Measurements from ENCODE around the gene CUEDC1.

CUEDC1 gene

DNA sequence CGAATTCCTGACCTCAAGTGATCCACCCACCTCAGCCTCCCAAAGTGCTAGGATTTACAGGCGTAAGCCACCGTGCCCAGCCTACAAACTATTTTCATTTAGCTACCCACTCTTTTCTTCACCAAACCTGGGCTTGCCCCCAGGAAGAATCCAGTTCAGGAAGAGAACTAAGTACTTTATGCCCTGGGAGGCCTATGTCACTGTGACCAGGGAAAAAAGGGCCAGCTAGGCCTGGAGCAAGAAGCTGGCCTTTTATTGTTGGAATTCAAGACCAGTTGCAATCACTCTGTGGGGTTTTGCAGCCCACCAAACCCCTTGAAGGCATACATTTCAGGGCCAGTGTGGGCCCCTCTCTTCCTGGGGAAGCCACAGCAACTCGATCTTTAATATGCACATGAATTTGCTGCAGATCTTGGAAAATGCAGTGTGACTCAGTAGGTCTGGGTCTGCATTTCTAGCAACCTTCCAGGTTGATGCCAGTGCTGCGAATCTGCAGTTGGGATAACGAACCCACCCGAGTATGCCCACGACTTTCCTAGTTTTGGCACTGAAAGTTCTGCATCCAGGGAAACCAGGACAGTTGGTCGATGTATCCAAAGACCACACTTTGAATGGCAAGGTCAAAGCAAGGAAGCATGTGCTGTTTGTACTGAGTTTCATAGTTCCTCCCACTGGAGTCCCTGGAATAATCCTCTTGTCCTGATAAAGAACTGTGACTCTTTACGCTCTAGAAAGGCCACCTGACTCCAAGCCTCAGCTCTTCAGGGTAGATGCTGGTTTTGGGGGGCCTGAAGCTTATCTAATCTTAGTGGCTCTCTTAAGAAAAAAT lies 98.2 kb downstream of the CUEDC1 start:
- no peak for DNase-seq

DNA sequence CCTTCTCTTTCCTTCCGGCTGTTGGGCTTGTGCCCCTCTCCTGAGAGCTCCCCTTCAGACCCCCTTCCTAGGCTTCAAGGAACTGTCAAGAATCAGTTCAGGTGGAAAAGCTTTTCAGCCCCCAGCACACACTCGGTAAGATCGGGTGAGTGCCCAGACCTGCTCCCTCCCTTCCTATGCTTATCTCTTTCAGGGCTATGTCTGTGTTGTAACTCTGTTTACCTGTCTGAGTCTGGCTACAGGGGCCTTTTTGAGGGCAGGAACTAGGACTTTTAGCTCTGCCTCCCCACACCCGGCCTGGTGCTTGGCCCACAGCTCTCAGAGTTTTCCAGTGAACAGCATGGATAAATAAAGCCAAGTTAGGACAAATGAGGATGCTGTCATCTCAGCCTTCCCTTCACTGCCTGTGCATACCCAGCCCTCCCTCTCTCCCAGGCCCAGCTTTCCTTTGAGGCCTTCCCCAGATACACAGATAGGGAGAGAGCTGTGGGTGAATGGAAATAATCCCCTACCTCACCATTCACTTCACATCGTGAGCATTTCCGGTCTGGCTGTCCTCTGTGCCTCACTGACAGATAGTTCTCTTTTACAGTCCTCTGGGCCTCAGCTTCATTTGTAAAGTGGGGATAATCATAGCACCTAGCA lies 99.7 kb downstream of the CUEDC1 start:
- DNase-seq: no peak

DNA sequence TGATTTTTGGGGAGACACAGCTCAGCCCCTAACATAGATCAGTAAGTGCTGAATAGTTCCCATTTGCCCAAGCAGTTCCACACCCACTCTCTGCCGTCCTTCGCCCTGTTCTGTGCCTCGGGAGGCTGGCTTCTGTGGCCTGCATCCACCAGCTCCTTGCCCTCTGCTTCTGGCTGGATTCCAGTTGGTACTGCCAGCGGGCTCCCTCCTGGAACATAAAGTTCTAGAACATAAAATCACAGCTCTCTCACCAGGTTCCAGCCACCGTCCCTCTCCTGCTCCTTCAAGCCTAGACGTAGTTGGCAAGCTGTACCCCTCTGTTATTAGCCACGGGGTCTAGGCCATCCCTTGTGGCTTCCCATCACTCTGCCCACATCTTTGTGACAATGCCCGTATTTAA lies 101.5 kb downstream of the CUEDC1 start:
- DNase-seq: no peak

DNA sequence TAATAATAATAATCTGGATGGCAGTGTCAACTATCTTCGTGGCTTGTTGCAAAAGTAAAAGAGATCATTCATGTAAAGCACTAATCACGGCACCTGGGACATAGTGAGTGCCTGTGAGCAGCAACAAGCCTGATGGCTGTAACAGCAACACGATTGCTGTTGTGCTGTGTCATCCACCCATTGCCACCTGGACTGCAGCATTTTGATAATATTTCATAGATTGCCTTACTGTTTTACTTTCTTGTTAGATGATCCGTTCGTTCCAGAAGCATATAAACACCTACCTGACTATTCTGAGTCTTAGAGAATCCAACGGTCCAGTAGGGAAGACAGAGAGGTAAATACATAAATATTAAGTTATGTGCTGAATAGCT lies 102.3 kb downstream of the CUEDC1 start:
- no peak for DNase-seq

DNA sequence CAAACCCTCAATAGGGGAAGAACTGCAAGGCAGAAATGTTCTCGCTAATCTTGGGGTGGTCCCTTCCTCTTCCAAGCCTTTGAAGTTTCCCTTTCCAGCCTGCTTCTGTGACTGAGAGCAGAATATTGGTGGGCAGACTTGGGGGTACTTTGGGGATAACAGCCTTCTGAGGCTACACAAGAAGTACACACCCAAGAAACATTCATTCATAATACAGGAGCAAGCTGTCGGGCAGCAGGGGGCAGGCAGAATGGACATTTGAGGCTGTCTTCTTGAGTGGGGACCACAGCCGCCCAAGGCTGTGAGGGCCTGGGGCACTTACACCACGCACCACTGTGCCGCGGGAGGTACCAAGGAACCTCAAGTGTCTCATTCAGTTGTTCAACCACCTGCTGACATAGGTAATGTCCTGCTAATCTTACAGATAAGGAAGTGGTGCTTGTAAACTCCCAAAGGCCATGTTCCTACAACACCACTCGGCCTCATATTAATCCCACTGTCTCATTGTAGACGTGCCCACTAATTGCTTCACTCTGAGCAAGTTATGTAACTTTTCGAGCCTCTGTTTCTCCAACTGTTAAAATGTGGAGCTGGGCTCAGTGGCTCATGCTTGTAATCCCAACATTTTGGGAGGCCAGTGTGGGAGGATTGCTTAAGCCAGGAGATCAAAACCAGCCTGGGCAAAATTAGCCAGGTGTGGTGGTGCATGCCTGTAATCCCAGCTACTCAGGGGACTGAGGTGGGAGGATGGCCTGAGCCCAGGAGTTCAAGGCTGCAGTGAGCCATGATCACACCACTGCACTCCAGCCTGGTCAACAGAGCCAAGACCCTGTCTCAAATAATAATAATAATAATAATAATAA lies 102.9 kb downstream of the CUEDC1 start:
- no peak for DNase-seq

DNA sequence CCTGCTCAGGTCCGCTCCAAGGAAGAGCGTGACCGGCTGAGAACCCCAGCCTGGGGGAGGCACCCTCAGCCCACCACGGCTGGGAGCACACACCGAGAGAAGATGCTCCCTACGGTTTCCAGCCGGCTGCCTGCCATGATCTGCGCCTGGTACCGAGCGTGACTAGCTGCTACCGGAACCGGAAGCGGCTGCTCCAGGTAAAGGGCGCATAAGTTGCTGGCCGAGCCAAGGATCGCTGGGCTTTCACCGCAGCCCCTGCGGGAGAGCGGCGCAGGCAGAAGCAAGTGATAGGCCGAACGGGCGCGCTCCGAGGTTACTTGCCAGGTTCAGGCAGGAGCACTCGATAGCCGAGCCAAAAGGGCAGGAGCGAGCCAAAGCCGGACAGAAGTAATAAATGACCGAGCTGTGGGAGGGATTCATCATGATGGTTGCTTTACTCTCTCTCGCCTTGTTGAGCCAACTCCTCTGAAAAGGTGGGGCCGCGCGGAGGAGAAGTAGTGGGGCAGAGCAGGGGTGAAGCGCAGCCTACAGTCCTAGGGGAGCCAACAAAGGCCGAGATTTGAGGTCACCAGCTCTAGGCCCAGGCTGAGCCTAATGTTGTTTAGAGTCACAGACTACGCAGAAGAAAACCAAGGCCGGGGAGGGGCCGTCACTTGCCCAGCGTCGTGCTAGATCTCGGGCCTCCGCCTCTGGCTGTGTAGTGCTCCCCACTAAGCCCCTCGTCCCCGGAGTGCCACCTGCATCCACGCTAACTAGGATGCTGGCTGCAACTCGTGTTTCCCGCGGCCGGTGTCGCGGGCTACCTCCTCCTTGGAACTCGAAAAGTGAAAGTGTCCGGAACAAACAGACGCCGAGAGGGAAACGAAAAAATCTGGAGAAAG lies 105.1 kb downstream of the CUEDC1 start, which contains the start of gene MRPS23:
Gene MRPS23 (minus strand): TSS at position 171 of the 881 bp plus-strand sequence. CDS start 34 bp downstream, at position 137.
- peak; percentile 99 to 100 for DNase-seq

DNA sequence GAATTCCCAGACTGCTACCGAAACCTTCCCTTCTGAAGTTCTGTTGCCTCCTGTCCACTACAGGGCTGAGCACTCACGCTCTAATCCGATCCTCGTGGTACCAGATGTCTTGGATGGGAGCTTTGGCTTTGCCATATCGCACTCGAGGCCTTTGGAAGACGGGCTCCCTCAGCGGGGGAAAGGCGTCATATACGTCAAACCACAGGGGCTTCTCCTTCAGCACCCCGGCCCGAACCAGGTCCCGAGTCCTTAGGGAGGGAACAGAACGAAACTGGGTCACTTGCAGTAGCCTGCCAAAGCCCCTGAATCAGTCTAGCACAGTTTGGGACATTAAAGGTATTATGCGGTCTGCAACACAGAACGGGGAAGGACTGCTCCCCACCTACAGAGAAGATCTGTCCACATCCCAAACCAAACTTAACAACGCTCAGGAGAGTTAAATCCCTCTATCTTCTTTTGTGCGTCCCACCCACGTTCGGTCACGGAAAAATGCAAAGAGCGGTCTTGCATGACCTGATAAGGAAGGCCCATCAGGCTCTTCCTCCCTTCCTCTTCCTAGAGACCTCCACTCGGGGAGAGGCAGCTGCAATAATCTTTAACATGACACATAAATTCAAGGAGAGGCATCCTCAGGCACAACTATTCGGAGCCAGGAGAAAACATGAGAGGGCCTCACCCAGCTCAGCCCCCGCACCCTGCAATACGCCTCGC lies 105.9 kb downstream of the CUEDC1 start:
- peak; percentile 13 to 65 for DNase-seq

DNA sequence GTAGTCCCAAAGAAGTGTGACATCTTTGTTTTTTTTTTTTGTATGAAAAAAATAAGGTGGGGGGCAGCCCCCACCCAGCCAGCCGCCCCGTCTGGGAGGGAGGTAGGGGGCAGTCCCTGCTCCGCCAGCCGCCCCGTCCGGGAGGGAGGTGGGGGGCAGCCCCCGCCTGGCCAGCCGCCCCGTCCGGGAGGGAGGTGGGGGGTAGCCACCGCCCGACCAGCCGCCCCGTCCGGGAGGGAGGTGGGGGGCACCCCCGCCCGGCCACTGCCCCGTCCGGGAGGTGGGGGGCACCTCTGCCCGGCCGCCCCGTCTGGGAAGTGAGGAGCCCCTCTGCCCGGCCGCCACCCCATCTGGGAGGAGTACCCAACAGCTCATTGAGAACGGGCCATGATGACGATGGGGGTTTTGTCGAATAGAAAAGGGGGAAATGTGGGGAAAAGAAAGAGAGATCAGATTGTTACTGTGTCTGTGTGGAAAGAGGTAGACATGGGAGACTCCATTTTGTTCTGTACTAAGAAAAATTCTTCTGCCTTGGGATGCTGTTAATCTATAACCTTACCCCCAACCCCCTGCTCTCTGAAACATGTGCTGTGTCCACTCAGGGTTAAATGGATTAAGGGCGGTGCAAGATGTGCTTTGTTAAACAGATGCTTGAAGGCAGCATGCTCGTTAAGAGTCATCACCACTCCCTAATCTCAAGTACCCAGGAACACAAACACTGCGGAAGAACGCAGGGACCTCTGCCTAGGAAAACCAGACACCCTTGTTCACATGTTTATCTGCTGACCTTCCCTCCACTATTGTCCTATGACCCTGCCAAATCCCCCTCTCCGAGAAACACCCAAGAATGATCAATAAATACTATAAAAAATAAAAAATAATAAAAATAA lies 108.9 kb downstream of the CUEDC1 start:
- peak; percentile 21 to 76 for DNase-seq

DNA sequence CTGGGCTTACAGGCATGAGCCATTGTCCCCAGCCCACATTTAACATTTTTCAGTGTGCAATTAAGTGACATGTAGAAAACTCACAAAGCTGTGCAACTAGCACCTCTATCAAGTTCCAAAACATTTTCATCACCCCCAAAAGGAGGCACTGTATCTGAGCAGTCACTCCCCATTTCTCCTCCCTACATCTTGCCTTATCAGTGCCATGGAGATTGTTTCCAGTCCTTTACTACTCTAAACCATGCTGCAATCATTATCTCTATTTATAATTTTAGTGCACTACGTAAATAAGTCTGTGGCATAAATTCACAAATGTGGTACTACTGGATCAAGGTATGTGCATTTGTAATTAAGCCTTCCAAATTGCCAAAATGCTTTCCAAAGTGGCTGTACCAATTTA lies 112.9 kb downstream of the CUEDC1 start:
- DNase-seq: no peak

DNA sequence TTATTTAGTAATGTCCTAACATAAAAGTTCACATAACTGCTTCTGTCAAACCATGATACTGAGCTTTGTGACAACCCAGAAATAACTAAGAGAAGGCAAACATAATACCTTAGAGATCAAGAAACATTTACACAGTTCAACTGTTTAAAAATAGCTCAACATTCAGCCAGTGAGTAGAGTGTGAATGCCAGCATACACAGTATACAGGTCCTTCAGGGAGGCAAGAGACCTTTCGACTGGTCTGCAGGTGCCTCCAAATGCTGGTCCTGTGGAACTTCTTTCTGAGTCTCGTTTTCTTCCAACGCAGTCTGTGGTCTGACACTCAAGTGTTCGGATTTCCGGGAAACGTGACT lies 115.7 kb downstream of the CUEDC1 start:
- no peak for DNase-seq

DNA sequence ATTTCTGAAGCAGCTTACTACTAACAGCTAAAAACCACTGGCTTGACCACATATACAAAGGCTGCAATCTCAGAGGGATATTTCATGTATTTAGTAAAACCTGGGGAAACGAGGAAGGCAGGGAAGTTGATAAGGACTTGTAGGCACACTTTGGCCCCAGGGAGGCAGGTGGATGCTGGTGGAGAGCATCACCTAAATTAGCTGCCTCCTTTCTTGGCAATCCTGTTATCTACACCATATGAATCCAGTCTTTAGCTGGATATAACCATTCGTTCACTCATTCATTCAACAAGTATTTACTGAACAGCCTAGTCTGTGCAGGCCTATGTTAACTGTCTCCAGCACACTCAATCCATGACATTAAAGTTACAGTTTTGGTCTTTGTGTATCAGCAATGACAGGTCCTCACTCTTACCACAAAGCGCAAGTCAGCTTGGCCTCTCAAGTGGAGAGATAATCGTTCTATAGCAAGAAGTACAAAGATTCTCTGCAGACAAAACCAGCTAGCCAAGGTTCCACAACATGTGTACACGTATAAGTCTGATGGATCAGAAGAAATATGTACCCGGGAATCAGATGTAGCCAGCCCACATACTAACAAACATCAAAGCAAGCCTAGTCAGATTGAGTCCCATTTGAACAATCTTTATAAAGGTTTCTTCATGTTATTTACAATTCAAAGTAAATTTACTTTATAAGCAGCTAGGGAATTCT lies 116.2 kb downstream of the CUEDC1 start:
- no peak for DNase-seq

DNA sequence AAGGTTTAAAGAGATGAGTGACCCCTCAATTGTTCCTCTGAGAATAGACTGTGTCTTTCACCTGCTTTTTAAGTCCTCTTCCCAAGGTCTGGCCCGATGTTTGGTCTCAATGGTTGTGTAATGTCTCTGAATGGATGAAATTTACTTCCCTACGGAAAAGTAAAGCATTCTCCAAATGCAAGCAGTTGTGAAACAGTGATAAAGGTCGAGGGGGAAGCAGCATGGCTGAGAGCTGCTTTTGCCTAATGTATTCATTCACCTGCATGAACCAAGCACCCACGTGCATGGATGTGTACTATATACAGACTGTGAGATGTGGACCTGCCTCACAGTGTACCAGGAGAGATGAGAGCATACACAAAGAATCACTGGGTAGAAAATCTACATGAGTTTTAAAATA lies 116.8 kb downstream of the CUEDC1 start:
- DNase-seq: no peak

DNA sequence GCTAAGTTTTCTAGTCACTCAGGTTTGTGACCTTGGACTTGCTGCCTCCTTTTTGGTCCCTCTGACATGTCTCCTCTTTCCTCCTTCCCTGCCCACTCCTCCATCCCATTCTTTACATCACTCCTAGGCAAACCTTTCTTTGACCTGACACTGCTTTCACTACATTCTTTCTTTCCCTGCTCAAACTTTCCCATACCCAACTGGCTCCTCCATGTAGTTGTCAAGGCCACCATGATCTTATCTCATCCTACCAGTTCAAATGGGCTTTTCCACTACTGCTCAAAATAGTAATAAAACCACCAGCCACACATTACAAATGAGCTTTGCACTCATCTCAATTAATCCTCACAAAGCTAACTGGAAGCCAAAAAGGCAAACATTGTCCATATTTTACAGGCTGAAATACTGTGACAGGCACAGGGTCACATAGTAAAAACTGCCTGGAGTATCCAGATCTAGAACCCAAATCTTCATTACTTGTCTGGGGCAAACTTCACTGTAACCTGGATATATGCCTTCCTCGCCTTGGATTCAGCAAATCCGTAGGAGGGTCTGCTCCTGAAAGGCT lies 119.8 kb downstream of the CUEDC1 start:
- no peak for DNase-seq

DNA sequence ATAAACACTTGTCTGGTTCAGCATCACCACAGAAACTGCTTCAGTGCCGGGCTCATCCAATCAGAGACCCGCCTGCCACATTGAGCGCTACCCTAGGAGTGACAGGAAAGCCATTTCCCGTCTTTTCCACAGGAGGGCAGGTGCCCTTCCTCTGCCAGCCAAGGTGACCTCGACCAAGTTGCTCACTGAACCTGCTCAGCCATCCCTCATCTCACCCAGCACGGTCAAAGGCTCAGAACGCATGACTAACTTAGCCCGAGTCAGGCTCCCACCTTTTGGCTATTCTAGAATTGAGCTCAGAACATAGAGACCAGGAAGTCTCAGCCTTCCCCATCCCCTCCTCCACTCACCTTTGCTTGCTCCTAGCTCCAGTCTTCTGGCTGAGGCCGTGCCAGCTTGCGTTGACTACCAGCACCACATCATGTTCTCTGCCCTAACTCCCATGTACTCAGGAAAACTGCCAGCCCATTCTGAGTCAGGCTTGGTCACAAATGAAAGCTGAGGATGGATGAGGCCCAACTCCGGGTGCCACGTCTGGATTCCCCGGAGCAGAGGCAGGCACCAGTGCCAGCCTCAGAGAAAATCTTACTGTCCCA lies 121.0 kb downstream of the CUEDC1 start:
- peak; percentile 22 to 63 for DNase-seq

DNA sequence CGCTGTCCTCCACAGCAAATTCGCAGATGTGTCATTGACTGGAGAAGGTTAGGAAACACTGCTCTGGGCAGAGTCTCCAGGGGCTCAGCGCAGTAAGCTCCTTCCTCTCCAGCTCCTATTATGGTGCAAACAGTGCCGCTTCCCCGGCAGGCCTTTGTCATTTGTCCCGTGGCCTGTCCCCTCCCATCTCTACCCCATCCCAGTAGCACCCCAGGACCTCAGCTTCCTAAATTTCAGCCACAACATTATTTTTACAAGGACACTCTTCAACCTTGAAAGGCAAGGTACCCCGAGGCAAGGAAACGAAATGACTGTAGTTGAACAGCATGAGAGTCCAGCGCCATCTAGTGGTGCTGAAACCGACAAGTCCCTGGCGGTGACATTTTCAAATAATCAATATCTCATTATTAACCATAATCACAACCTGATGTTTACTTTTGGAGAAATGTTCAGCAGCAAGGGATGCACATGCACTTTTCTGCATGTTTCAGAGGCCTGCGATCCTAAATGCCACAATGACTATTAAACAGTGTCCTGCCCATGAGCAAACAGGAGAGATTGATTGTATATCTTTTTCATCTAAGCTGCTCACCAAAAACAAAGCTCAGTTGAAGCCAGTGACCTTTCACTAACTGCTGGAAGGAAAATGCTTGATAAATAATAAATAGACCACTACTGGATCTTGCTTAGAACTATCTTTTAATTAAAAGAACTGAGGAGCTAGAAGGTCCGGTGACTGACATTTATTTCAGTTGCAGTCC lies 121.9 kb downstream of the CUEDC1 start:
- peak; percentile 69 to 83 for DNase-seq

DNA sequence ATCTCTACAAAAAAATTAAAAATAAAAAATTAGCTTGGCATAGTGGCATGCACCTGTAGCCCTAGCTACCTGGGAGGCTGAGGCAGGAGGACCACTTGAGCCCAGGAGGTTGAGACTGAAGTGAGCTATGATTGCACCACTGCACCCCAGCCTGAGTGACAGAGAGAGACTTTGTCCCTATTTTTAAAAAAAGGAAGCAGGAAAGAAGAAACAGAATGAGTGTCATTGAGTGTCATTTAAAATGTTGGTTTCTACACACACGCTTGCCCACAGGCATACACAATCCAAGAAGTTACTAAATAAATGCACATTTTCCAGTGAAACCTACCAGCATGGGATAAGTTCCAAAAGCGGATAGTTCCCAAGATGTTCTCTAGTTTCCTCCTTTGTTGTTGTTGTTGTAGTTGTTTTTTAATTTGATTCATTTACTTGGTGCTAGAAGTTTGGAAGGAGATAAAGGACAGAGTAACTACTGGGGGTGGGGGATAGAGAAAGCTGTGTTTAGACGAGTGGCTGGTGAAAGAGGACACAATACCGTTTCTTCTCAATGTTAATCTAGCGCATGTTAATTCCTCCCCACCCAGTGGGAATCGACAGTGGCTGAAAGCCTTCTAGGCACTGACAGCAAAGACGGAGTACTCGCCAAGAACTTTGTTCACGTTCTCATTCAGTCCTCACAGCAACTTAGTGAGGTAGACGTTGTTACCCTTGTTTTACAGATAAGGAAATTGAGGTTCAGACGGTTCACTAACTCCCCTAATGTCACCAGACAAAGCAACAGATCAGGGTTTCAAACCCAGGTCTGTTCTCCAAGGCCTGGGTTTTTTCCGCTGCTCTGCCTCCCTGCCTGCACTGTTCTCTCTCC lies 122.7 kb downstream of the CUEDC1 start:
- DNase-seq: peak in 1 of 2 experiments; percentile 47

DNA sequence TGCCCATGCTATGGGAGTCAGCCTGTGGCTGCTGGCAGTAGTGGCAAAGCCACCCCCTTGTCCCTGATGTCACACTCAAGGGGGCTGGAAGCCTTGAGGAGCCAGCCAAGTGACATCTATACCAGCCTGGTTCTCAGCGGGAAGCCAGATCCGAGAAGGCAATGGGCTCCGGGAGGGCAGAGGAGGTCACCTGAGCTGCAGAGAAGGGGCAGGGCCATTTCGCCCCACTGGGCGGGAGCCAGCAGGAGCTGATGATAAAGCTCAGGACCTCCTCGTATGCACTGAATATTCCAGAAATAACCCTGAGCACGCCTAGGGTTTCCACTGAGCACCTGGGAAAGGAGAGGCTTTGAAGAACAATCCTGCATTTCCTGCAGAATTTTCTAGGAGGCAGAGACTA lies 124.3 kb downstream of the CUEDC1 start:
- DNase-seq: no peak
